Measurements from ENCODE around the gene LPO.

LPO gene

DNA sequence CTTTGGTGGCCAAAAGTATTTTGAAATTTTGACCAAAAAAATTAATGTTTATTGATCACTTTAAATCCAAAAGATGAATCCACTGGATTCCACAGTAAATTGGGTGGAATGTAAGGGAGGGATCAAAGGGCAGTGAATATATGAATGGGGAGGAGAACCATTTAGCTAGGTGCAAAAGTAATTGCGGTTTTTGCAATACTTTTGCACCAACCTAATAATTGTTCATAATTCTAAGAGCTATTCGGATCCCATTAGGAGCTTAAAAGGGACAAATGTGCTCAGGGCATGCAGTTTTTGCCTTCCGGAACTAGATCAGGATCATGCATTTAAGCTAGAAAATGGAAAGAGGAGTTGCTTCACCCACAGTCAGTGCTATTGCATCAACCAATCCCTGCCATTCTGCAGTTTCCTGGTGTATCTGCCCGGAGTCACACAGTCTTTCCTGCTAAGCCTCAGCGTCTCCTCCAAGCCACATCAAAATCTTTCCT is at the start of gene LPO:
Gene LPO, plus strand, starts transcription at position 438 of the 488 bp plus-strand sequence. CDS start 4,396 bp downstream, outside the sequence.
- no peak for DNase-seq (ENCODE audit: low read depth)

DNA sequence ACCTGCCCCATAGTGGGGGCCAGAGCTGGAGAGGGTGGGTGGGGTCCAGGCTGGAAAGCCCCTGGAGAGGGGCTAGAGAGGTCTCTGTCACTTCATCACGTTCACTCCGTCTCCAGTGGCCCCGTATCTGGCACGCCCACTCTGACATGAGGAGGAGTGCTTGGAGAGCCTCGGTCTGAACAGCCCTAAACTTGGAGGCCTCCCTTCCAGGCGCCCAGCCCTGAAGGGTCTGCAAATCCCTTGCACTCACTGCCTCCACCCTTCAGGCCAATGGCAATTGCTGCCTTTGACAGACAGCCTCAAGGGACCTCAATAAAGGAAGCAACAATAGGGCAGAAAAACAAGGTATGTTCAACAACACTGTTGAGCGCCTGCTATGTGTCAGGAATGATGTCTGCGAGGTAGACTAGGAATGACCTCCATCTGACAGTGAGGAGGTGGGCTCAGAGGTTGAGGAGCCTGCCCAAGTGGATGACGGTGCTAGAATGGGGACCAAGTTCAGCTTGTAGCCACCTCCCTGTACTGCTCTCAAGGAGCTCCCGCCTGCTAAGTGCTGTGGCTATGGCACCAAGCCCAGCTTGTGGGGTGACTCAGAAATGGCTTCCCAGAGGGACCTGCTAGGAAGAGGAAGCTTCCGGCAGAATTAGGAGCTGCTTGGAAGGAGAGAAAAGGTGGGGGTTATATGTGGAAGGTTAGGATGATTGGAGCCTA is 48.8 kb upstream of the LPO start:
- peak; percentile 56 for DNase-seq (ENCODE audit: low read depth)

DNA sequence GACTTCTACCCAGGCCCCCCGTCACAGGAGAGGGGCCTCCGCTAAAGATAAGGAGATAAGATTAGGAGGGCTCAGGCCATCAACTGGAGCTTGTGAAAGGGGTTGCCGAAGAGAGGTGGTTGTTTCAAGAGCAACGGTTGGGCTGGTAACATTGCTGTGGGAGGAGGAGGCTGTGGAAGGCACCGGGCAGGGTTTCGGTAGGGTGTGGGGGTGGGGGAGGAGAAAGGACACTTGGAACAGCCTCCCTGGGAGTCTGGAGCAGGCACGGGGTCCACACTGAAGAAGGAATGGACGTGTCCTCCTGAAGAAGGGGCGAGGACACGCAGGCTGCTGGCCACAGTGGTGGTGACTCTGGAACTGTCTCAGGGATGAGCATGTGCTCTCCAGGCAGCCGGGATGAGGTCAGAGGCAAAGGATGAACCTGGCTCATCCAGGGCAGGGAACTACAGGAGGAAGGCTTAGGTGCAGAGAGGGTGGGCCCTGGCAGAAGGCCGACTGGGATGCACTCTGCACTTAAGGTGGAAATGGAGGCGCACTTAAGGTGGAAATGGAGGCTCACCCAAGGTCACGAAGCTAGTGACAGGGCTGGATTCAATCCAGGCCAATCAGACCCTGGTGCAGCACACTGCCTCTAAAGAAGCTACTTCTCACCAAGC is 47.0 kb upstream of the LPO start:
- no peak for DNase-seq (ENCODE audit: low read depth)

DNA sequence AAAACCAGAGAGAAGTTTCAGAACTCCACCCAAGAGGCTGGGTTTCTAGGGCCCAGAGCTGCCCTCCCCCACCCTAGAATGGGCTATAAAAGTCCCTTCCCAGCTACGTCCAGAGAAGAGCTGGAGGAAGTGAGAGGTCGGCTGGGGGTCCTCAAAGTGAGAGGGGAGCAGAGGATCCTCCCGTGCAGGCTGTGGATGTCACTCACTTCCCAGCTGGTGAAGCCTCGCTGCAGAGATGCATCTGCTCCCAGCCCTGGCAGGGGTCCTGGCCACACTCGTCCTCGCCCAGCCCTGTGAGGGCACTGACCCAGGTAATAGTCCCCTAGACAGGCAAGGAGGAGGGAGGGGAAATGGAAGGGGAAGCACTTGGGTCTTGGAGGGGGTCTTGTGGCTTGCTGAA is 45.8 kb upstream of the LPO start, which contains the start of gene EPX:
Gene EPX, plus strand, starts transcription at position 115 of the 400 bp plus-strand sequence. Its CDS starts 121 bp downstream, at position 236.
- no peak for DNase-seq (ENCODE audit: low read depth)

DNA sequence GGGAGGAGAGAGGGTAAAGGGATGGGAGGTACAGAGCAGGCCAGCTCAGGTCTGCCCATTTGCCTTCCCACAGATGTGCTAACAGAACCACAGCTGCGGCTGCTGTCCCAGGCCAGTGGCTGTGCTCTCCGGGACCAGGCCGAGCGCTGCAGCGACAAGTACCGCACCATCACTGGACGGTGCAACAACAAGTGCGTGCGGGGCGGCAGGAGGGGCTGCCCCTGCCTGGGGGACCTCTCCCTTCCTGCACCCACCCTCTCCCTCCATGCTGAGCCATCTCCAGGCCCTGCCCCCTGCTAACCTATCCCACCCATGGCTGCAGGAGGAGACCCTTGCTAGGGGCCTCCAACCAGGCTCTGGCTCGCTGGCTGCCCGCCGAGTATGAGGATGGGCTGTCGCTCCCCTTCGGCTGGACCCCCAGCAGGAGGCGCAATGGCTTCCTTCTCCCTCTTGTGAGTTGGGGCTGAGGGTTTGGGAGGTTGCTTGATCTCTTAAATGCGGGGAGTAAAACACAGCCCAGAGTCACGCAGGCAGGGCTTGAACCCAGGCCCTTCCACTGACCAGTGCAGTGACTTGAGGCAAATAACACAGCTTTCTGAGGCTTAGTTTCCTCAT is 44.6 kb upstream of the LPO start:
- DNase-seq (ENCODE audit: low read depth) = no peak

DNA sequence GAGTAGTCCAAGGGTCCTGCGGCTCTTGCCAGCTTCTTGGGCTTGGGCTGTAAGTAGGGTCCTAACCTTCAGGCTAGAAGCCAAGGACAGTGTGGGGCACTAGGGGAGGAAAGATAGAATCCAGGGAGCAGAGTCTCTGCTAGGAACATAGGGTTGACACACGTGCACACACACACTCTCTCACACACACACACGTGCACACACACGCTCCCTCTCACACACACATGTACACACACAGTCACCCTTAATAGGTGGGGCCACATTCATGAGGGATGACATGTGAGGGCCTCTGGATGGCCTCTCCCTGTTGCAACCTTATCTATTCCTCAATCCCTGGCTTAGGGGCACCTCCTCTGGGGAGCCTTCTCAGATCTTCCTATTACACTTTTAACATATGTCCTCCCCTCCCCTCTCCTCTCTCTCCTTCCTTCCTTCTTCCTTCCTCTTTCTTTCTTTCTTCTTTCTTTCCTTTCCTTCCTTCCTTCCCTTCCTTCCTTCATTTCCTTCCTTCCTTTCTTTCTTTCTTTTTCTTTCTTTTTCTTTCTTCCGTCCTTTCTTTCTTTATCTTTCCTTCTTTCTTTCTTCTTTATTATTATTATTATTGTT is 42.8 kb upstream of the LPO start:
- DNase-seq (ENCODE audit: low read depth) = no peak

DNA sequence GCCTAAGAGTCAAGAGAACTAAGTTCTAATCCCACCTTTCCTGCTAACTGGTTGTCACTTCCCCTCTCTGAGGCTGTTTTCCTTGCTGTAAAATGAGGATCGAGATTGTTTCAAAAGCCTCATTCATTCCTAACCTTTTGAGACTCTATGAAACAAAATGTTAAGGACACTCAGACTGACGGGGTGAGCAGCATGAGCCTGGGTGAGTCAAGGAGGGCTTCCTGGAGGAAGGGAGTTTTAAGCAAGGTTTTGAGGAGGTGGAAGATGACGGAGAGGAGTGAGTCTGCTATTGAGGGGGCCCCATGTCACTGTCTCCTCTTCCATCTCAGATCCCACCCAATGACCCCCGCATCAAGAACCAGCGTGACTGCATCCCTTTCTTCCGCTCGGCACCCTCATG is 41.8 kb upstream of the LPO start:
- DNase-seq (ENCODE audit: low read depth) = no peak

DNA sequence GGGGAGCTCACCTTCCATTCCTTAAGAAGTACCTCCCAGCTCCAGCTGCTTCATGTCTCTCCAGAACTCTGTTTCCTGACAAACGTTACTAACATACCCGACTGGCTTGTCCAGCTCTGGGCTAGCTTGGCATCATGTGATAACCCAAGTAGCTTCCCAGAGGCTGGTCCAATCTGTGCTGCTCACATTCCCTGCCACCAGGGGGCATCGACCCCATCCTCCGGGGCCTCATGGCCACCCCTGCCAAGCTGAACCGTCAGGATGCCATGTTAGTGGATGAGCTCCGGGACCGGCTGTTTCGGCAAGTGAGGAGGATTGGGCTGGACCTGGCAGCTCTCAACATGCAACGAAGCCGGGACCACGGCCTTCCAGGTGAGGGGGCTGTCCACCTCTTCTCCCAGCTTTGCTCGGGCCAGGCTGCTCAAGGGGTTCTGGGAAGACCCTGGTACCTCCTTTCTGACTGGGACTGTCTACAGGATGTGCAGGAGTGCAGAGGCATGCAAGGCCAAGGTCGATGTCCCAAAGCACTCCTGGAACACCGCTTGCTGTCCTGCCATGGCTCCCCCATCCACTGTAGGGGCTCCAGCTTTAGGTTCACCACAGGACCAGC is 38.3 kb upstream of the LPO start:
- DNase-seq (ENCODE audit: low read depth) = no peak

DNA sequence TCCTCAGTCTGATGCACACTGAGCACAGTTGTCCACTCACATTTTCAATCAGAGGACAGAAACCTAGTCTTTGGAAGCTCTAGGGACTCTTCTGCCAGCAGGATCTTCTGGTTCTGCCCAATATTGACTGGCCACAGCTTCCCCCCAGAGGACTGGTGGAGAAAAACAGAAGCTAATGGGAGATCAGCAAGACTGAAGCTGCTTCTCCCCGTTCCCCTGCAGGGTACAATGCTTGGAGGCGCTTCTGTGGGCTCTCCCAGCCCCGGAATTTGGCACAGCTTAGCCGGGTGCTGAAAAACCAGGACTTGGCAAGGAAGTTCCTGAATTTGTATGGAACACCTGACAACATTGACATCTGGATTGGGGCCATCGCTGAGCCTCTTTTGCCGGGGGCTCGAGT is 35.5 kb upstream of the LPO start:
- DNase-seq (ENCODE audit: low read depth) = no peak

DNA sequence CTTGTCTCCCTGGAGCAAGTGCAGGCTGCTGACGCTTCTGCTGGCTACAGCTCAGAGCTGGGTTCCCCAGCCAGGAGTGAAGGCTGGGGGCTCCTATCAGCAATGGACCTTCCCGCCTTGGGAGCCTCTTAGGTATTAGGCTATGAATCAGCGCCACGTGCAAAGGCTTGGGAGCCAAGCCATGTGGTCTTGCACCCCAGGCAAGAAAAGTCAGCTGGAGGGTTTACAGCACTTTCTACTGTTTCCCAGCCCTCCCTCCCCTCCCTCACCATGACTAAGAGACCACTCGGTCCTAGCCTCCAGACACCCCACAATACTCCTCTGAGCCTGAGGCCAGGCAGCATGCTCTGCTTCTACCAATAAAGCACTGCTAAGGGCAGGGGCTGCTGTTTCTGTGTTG is 33.6 kb upstream of the LPO start:
- no peak for DNase-seq (ENCODE audit: low read depth)

DNA sequence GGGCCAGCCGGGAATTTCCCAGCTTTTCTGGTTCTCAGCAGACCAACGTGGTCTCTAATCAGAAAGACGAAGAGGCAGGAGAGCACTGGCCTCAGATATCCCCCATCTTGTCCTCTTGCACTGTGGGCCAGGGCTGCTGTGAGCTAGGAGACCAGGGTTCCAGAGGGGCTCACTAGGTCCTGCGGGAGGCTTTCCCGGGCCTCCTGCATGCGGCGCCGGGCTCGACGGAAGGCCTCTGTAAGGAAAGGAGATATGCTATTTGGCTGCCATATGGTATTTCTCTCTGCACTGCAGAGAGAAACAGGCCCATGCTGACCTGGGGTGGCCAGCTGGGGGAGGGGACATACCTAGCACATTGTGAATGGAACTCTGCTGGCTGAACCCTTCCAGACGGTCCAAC is 32.4 kb upstream of the LPO start:
- DNase-seq (ENCODE audit: low read depth) = no peak

DNA sequence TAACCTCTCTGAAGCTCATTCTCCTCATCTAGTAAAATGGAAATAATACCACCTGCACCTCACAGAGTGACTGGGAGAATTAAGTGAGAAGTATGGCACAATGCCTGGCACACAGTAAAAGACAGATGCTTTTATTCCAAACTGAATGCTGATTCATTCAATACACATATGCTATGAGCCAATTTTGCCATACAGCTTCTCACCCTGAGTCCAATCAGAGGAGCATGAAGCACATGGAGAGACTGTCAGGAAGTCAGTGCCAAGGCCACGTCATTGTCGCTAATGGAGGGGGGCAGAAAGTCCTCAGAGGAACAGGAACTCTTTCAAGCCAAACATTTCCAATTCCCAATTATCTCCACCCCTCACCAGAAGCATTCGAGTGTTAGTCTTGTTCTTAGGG is 30.9 kb upstream of the LPO start:
- no peak for DNase-seq (ENCODE audit: low read depth)

DNA sequence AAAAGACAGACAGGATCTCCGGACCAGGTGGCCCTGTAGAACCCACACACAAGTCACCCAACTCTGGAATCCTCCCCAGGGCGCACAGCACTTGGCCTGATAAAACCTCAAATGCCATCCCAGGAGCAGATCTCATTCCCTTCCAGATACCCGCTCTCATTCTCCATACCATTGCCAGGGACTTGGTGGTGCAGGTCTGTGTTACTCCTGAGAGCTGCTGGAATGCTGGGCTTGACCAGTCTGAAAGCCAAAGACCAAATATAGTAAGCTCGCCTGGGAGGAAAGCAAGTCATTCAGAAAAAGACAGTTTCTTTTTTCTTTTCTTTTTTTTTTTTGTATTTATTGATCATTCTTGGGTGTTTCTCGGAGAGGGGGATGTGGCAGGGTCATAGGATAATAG is 30.0 kb upstream of the LPO start:
- no peak for DNase-seq (ENCODE audit: low read depth)

DNA sequence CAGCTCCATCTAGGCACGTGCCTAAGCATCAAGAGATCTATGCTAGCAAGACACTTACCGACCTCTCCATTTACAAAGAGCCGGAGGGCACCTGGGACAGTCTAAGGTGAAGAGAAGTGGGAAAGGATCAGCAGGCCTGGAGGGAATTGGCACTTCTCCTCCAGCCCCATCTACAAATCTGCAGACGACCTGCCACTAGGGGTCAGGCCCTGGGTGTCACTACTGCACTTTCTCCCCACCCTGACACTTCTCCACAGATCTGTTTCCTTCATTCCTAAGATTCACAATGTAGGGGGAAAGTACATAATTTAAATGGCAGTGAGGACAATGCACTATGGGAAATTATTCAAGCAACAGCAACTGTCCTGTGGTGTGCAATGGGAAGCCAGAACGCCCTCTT is 27.5 kb upstream of the LPO start:
- DNase-seq (ENCODE audit: low read depth) = no peak

DNA sequence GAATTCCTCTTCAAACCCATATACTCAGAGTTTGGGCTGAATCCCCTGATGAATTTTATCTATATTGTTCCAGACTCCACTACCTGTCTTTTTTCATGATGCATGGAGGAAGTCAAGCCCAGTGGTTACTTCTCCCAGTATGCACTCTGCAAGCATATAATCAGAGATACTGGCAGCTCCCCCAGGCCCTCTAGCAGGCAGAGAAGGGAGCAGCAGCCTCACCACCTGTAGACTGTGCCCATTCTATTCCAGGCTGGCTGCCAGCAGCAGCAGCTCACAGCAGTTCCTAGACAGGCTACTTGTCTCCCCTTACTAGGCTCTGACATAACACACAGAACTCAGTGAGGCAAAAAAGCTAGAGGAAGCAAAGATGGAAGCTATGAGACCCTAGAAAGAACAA is 22.7 kb upstream of the LPO start:
- no peak for DNase-seq (ENCODE audit: low read depth)

DNA sequence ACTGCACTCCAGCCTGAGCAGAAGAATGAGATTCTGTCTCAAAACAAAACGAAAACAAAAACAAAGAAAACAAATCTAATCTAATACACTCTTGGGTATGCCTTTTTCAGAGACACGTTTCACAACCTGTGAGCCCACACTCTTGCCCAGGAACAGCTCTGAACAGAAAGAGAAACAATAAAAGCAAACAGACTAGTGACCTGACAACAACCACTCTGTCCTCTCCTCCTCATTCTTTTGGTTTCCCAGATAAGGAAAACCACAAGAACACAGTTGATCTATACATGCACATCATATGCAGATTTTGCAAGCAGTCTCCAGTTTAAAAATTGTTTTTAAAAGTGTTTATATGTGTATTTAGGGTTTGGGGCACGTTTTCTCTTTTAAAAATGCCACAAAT is 20.6 kb upstream of the LPO start:
- no peak for DNase-seq (ENCODE audit: low read depth)

DNA sequence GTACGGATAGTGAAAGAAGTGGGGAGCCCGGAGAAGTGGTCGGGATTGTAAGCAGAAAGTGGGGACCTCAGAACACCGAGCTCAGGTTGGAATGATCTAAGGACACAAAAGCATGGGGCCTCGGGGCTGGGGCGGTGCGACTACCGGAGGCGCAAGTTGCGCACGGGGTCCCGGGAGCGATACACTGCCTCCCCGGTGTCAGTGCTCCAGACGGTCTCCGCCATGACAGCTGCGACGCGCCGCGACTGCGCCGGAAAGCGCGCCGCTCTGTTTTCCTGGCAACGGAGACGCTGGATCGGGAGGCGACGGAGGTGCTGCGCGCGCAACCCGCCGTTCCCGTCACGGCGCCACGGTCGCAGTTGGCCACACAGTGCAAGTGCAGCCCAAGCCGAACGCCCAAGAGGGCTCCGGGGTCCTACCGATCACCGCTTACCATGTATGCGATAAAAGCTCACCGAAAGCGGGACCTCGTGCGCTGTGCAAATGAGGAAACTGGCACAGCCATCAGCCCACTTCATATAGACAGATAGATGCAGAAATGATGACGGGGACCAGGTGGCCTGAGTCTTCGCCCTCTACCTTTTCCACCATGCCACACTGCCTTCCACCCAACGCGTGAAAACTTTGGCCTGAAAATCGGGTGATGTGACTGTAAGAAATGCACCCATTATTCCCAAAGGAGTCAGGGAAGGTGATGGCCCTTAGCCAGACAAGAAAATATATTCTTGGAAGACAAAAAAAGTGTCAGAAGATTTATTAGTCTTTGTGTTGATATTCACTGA is 19.2 kb upstream of the LPO start, which contains the start of gene MKS1:
Gene MKS1, minus strand, starts transcription at position 249 of the 782 bp plus-strand sequence. Its CDS starts 25 bp downstream, at position 224.
- peak; percentile 52 for DNase-seq (ENCODE audit: low read depth)

DNA sequence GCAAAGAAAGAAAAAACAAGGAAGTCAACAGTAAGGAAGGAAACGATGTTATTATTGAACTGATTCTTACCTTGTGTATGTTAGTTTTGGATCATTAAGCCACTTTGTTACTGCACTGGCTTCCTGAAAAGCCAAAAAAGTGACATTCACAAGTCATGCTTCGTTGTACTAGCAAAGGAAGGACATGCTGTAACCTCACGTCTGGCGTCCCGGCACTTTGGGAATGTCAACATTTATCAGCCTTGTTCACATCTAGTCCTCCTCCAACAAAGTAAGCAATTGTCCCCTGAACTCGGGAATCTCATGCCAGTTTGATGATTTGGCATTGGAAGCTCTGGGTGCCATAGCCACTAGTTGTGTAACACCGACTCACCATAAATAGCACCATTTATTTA is 18.6 kb upstream of the LPO start:
- no peak for DNase-seq (ENCODE audit: low read depth)

DNA sequence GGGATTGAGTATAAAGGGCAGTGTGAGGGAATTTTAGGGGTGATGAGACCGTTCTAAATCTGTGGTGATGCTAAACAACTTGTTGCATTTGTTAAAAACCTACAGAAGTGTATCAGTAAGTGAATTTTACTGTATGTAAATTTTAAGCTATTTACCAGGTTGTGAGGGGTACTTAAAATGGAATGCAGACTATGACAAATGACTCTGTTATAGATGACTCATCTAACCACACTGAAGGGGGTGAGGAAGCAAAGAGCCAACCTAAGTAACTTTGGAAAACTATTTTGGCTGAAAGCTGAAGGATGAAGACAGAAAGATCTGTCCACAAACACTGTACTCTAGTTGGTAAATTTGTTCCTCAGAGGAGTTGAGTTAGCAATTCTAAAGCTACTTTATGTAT is 14.1 kb upstream of the LPO start:
- peak; percentile 43 for DNase-seq (ENCODE audit: low read depth)

DNA sequence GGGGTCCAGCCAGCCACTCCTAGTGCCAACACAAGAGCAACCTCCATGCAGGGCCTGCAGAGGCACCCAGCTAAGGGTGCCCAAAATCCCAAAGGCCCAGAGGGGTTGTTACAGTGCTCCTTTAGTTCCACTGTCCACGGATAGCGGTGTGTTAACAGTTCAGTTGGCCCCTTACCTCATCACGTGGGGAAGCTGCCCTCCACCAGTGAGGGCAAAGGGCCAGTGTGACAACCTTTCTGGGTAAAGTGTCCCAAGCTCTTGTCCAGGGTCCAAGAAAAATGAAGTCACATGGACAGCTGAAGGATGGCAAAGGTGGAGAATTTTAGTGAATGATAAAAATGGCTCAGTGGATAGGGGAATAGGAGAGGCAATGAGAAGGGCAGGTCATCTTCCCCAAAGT is 10.7 kb upstream of the LPO start:
- DNase-seq (ENCODE audit: low read depth) = no peak

DNA sequence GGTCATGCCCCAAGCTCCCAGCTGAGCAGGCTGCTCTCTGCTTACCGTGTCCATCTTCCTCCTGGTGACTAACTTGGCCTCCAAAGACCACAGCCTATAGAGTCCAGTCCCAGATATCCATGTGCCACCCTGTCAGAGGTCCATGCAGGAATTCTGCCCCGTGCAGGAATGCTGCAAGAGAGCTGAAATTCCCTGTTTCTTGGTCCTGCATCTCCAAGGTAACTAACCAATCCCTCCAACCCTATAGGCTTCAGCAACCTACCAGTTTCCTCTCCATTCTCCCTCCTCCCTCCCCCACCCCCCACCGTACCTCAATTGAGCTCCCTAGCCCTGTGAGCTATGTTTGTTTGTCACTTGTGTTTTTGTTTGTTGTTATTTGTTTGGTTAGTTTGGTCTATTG is 9.7 kb upstream of the LPO start:
- no peak for DNase-seq (ENCODE audit: low read depth)

DNA sequence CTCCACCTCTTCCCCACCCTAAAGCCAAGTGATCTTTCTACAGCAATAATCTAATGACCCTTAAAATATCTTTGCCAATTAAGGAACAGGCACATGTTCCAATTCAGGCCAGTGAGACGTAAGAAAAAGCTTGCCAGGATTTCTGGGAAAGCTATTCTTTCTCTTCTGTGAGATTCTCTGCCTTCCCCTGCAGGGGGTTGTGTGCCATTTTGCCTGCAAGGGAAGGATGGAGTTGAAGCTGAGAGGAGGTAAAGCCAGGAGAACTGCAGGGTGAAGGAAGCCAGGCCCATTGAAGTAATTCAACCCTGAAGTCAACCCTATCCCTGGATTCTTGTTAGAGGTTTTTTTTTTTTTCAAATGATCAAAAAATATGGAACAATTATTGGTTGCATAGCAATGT is 9.0 kb upstream of the LPO start:
- DNase-seq (ENCODE audit: low read depth) = no peak

Measured in non-pigmented ciliary epithelial cell (primary cell).